ENCODE measurements around the gene SYK.
A peak's percentile ranks its signal among the peaks of the same experiment; 100 is the strongest.

The SYK gene

DNA sequence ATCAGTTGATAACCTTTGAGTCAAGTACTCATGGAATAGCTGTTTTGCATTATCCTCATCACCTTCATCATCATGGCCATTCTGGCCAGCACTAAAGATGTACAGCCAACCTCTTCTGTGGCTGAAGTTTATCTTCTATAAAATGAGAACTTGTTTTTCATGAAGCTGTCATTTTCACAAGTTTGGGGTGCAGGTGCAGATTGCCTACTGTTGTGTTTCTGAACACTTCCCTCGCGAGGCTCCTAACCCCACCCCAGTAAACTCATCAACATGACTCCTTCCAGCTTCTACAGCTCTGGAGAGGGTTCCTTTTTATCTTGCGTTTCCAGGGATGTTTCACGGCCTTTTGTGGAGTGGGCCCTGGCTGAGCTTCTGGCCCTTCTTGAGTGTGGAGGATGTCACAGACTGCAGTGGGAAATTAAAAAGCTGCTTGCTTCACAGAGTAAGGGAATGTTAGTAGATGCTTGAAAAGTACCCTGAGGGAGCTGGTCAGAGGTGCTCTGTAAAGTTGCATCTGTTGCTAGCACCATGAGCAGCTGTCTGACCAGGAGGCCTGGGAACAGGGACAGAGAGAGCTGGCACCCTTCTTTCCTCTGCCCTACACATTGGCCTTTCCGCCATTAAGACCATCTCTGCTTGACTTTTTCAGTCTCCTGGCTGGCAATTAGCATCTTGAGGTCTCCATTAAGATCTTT lies 24.9 kb downstream of the SYK start:
- DNase-seq: no peak

- DNase-seq: peak; percentile 9 to 47
Measured at GRCh38 chr9:90827181-90827871, 25.7 kb downstream of the SYK start.

DNA sequence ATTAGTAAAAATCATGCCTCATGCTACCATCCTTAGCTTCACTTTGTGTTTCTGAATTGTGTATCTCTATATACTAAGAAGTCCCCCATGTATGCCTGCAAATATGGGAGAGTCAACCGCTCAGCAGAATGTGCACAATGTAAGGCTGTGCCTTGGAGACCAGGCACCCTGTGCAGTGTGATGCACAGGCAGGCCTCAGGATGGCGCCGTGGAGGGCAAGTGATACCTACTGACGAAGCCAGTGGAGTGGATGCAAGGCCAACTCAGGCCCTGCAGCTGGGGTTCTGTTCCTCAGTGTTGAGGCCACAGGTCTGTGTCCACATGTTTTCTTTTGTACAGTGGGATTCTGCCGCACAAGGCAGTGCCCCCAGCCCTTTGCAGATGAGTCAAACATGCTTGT lies 28.4 kb downstream of the SYK start:
- DNase-seq: no peak

DNA sequence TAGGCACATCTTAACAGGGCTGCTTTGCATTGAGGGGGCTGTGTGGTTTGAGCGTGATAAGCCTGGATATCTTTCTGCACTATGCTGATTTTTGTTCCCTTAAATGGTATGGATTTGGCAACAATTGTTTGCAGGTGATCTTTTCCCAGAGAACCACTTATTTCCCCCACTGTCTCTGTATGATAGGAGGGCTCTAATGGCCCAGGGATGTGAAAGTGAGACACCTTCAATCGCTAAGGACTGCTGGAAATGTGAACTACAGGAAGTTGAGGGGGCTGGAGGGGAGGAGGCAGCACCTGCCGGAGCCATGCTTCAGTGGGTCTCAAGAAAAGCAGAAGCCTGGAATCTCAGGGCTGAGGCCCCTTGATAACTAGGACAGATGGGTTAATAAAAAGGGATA lies 29.4 kb downstream of the SYK start:
- DNase-seq: peak in 1 of 2 donors; percentile 25

GRCh38 chr9:90832261-90832660 lies 30.6 kb downstream of the SYK start:
- DNase-seq: no peak

- DNase-seq: no peak
Measured at GRCh38 chr9:90834828-90835595, 33.4 kb downstream of the SYK start.

GRCh38 chr9:90836411-90837080 lies 34.9 kb downstream of the SYK start:
- DNase-seq: no peak

DNA sequence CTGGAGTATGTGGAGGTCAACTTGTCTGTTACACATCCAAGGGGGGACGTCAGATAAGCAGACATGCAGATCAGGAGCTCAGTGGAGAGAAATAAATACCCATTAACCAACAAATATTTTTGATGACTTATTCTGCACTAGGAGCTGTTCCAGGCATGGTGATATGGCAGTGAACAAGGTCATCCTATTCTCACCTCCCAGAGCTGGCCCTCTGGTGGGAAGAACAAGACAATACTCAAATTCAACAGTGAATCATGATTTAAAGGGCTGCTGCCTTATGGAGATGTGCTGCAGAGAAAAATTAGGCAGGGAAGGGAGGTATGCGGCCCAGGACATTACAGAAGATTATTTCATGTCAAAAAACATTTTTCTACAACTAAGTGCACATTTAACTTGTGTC lies 36.5 kb downstream of the SYK start:
- no peak for DNase-seq

GRCh38 chr9:90838581-90839154 lies 37.0 kb downstream of the SYK start:
- DNase-seq: no peak

DNA sequence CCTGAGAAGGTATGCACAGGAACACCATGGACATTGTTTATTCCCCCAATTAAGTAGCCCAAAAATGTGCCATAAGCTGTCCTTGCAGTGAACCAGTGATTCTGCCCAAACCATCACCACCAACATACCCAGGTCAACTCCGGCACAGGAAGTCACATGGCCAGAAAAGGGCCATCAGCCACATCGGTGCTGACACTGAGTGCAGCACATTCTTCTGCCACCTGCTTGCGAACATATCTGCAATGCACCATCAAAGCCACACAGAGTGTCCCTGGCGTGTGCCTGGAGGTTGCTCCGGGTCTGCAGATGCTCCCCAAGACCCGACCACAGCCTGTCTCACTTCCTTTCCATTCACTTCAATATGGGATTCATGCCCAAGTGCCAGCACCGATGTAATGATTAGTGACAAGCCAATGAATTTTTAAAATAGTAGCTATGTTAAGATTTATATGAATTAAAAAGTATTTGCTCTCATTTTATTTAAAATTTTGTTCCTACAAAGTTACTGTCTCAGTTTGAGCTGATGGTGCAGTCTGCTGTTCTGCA lies 37.6 kb downstream of the SYK start:
- no peak for DNase-seq

DNA sequence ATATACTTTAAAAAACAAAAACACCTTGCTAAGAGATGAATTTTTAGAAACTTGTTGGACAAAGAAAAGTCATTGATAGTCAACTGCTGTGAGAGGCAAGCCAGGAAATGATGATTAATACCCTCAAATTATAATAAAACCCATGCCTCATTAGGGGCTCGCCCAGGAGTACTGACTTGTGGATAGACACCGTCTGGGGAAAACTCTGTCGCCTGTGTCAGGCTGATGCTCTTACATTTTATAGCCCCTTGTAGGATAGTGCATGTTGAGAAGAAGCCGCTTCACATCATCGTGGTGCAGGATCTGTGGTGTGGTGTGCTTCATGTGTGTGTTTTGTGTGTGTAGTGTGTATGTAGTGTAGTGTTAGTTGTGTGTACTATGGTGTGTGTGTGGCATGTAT lies 39.1 kb downstream of the SYK start:
- no peak for DNase-seq

- DNase-seq: no peak
Measured at GRCh38 chr9:90841213-90841612, 39.6 kb downstream of the SYK start.

DNA sequence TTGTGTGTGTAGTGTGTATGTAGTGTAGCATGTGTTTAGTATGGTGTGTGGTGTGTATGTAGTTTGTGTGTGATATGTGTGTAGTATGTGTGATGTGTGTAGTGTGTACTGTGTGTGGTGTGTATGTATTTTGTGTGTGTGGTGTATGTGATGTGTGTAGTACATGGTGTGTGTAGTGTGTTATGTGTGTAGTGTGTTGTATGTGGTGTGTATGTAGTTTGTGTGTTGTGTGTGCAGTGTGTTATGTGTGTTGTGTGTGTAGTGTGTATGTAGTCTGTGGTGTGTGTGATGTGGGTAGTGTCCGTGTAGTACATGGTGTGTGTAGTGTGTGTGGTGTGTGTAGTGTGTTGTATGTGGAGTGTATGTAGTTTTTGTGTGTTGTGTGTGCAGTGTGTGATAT lies 40.0 kb downstream of the SYK start:
- no peak for DNase-seq

DNA sequence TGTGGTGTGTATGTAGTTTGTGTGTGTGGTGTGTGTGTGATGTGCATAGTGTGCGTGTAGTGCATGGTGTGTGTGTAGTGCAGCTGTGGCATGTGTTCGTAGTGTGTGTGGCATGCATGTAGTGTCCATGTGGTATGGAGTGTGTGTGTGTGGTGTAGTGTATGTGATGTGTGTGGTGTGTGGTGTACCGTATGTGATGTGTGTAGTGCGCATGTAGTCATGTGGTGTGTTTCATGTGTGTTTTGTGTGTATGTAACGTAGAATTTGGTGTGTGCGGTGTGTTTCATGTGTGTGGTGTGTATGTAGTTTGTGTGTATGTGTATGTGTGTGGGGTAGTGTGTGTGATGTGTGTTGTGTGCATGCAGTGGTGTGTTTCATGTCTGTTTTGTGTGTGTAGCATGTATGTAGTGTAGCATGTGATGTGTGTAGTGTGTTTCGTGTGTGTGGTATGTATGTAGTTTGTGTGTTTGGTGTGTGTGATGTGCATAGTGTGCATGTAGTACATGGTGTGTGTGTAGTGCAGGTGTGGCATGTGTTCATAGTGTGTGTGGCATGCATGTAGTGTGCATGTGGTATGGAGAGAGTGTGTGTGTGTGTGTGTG lies 40.7 kb downstream of the SYK start:
- DNase-seq: no peak

DNA sequence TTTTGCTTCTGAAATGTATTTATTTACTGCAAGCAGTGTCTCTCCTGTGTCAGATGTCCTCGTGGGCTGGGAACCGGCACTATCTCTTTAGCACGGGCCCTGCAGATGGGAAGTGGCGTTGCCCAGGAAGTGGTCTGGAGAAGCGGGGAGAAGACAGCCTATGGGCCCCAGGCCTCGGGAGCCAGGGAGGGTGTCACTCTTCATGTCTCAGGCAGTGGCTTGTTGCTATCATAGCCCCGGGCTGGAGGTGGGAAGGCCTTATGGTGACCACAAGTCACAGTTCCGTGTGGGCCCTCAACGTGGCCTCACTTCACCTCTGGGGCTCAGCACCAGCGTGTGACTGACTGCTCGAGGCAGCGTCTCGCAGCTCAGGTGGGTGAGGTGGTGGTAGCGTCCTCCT lies 41.4 kb downstream of the SYK start:
- DNase-seq: no peak

DNA sequence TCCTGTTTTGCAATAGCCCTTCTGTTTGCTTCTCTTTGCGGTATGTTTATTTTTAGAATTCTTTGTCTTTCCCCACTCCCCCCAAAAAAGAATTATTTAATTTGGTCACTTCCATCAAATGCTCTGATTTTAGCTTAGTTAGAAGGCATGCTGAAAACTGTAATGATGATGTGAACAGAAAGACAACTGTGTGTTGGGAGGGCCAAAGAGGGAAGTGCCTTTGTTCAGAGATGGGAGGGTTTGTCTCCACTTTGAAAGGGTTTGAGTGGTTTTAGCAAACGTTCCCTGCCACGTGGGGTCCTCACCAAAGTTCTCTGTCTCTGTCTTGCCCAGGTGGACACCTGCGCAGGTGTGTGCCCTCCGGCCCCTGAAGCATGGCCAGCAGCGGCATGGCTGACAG lies 41.9 kb downstream of the SYK start:
- no peak for DNase-seq

DNA sequence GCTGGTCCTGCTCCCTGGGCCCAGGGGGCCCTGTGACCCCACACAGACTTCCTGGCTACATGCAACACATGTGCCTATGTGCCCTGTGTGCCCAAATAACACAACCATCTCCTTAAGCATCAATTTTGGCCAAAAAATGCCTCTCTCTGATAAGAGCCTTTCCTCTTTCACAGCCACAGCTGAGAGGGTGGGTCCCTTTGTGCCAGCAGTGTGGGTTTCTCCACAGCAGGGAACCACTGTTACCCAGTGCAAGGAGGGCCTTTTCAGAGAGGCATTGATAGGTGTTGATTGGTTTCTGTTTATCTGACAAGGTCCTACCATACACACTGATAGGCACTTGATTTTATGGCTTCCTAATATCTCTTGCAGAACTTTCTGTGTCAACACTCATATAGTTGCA lies 42.7 kb downstream of the SYK start:
- DNase-seq: no peak

DNA sequence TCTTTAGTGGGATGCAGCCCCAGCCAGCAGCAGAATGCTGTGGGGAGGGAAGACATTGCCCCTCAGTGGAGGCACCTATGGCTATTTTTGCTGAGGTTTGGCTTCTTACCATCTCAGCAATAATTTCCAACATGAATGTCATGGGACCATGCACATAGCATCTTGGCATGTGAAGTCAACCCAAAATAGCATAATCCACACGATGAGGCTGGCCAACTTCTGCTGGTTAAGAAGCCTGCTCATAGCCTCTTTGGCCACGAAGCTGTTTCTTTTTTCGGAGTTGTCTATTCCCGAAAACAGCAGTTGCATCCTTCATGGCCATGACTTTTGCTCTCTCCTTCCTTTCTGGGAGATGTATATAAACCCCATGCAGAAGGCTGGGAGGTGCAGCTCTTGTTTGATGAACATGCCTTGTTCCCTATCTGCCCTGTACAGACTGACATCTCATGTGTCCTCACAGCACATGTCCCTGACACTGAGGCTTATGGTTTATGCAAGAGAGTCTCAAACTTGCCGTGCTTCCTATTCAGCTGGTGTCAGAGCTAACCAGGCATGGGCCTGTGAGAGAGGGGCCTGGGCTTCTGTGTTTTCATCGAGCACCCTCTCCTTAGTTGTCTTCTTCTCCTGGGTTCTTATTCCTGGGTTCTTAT lies 45.3 kb downstream of the SYK start:
- no peak for DNase-seq

DNA sequence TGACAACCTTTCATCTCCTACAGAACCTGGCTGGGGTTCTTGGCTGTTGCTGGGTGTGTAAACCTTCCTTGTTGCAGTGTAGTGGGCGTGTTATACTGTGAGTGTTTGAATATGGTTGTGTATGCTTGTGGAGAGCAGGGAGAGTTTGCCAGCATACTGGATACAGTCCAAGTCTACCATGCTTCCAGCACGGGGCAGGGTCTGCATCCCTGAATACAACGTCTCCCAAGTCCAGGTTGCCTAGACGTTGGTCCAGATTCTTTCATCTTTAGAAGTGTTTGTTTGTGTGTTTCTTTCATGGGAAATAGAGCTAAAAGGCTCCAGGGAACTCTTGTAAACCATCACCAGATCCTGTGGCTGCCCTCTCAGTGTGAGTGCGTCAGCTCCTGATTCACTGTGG lies 46.4 kb downstream of the SYK start:
- DNase-seq: no peak

- DNase-seq: no peak
Measured at GRCh38 chr9:90848866-90849265, 47.2 kb downstream of the SYK start.

GRCh38 chr9:90851444-90851843 lies 49.8 kb downstream of the SYK start:
- DNase-seq: no peak

DNA sequence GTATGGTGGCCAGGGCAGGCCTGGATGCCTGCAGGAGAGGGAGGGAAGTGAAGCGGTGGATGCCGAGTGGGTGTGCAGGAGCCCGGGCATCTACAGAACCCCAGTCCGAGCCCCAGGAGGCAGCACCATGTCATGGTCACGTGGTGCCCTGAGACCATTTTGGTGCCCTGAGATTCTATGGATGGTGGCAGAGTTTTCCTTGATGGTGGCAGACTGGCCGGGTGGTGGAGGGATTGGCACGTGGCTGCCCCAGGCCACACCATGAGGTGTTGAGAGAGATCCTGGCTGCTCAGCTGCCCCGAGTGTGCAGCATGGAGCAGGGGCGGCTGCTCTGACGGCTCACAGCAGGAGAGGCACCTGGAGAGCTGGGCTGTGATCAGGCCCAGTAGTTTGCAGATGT lies 52.3 kb downstream of the SYK start:
- DNase-seq: no peak

Measured in CD4-positive, alpha-beta T cell treated with Interferon alpha-2 for 1 hour (primary cell).